ENCODE results near the gene SMPD2.

SMPD2 gene

GRCh38 chr6:109488001-109488400 is 47.5 kb downstream of the SMPD2 start:
- DNase-seq = no peak

- DNase-seq = no peak
Observed at GRCh38 chr6:109490713-109491112, 50.2 kb downstream of the SMPD2 start.

- no peak for DNase-seq
Observed at GRCh38 chr6:109491207-109491938, 50.8 kb downstream of the SMPD2 start.
